HEK293 (cell line): ENCODE results near the gene ESPL1.

Experiments used
- EGR2 ChIP-seq: fragments of 450-650 bp; formaldehyde crosslinking; IDR thresholded peaks from 2 replicates; pipeline ENCODE4 v1.5.1; 2016; ENCODE audit warnings: low read depth, missing biosample characterization, missing genetic modification characterization
- HOXC10 ChIP-seq: sonication (generic); formaldehyde crosslinking; IDR thresholded peaks from 2 replicates; pipeline ENCODE4 v1.8.1; 2023; ENCODE audit warnings: mild to moderate bottlenecking, missing genetic modification reagents
- KLF10 ChIP-seq: fragments of 450-650 bp; IDR thresholded peaks from 2 replicates; pipeline ENCODE4 v1.5.1; 2018; ENCODE audit warnings: missing biosample characterization, mild to moderate bottlenecking, missing genetic modification characterization
- KLF17 ChIP-seq: fragments of 450-650 bp; formaldehyde crosslinking; IDR thresholded peaks from 2 replicates; pipeline ENCODE4 v1.5.1; 2016; ENCODE audit warnings: missing biosample characterization, missing genetic modification characterization
- PATZ1 ChIP-seq: fragments of 450-650 bp; formaldehyde crosslinking; IDR thresholded peaks from 2 replicates; pipeline ENCODE4 v1.5.1; 2016; ENCODE audit warnings: missing biosample characterization, missing genetic modification characterization
- PRDM6 ChIP-seq: fragments of 450-650 bp; formaldehyde crosslinking; IDR thresholded peaks from 2 replicates; pipeline ENCODE4 v1.5.1; 2017; ENCODE audit warnings: missing biosample characterization, missing genetic modification characterization
- REPIN1 ChIP-seq: fragments of 450-650 bp; formaldehyde crosslinking; IDR thresholded peaks from 2 replicates; pipeline ENCODE4 v1.5.1; 2017; ENCODE audit warnings: missing biosample characterization, missing genetic modification characterization, low read depth
- YY1 ChIP-seq: fragments of 450-650 bp; formaldehyde crosslinking; IDR thresholded peaks from 2 replicates; pipeline ENCODE4 v1.5.1; 2018; ENCODE audit warnings: missing biosample characterization, missing genetic modification characterization
- ZBTB21 ChIP-seq: fragments of 450-650 bp; formaldehyde crosslinking; IDR thresholded peaks from 2 replicates; pipeline ENCODE4 v1.5.1; 2017; ENCODE audit warnings: missing biosample characterization, missing genetic modification characterization
- ZFP3 ChIP-seq: fragments of 450-650 bp; formaldehyde crosslinking; IDR thresholded peaks from 2 replicates; pipeline ENCODE4 v1.5.1; 2016; ENCODE audit warnings: low read depth, missing biosample characterization, missing genetic modification characterization
- ZNF10 ChIP-seq: fragments of 450-650 bp; formaldehyde crosslinking; IDR thresholded peaks from 2 replicates; pipeline ENCODE4 v1.5.1; 2017; ENCODE audit warnings: missing biosample characterization, missing genetic modification characterization
- ZNF48 ChIP-seq: fragments of 450-650 bp; formaldehyde crosslinking; IDR thresholded peaks from 2 replicates; pipeline ENCODE4 v1.5.1; 2016; ENCODE audit warnings: missing biosample characterization, missing genetic modification characterization
- ZNF518A ChIP-seq: fragments of 450-650 bp; formaldehyde crosslinking; conservative IDR thresholded peaks from 2 replicates; pipeline ENCODE4 v1.5.1; 2016; ENCODE audit warnings: low read depth, missing biosample characterization, missing genetic modification characterization
- ZNF555 ChIP-seq: fragments of 450-650 bp; formaldehyde crosslinking; conservative IDR thresholded peaks from 2 replicates; pipeline ENCODE4 v1.5.1; 2017; ENCODE audit warnings: missing biosample characterization, mild to moderate bottlenecking, missing genetic modification characterization, inconsistent platforms
- ZNF561 ChIP-seq: fragments of 450-650 bp; IDR thresholded peaks from 2 replicates; pipeline ENCODE4 v1.5.1; 2018; ENCODE audit warnings: missing biosample characterization, missing genetic modification characterization, borderline replicate concordance
- ZNF626 ChIP-seq: fragments of 450-650 bp; sonication (Bioruptor Pico); formaldehyde crosslinking; IDR thresholded peaks from 2 replicates; pipeline ENCODE4 v1.5.1; 2018; ENCODE audit warnings: missing biosample characterization, missing genetic modification characterization, inconsistent platforms
- ZNF654 ChIP-seq: fragments of 450-650 bp; formaldehyde crosslinking; IDR thresholded peaks from 2 replicates; pipeline ENCODE4 v1.5.1; 2016; ENCODE audit warnings: low read depth, missing biosample characterization, missing genetic modification characterization
- ZNF664 ChIP-seq: fragments of 450-650 bp; formaldehyde crosslinking; IDR thresholded peaks from 2 replicates; pipeline ENCODE4 v1.5.1; 2016; ENCODE audit warnings: missing biosample characterization, missing genetic modification characterization
- ZNF704 ChIP-seq: fragments of 450-650 bp; formaldehyde crosslinking; IDR thresholded peaks from 2 replicates; pipeline ENCODE4 v1.5.1; 2016; ENCODE audit warnings: missing biosample characterization, missing genetic modification characterization
- ZNF843 ChIP-seq: fragments of 450-650 bp; formaldehyde crosslinking; IDR thresholded peaks from 2 replicates; pipeline ENCODE4 v1.5.1; 2016; ENCODE audit warnings: missing biosample characterization, missing genetic modification characterization
- TF ChIP-seq, protein P1 (sequence below): fragments of 450-650 bp; formaldehyde crosslinking; optimal IDR thresholded peaks from 2 replicates; pipeline ENCODE3; 2016; ENCODE audit warnings: missing biosample characterization, mild to moderate bottlenecking, missing genetic modification characterization
- TF ChIP-seq, protein P2 (sequence below): fragments of 450-650 bp; formaldehyde crosslinking; IDR thresholded peaks from 2 replicates; pipeline ENCODE4; 2016; ENCODE audit warnings: missing biosample characterization, missing genetic modification characterization

ESPL1 gene

DNA sequence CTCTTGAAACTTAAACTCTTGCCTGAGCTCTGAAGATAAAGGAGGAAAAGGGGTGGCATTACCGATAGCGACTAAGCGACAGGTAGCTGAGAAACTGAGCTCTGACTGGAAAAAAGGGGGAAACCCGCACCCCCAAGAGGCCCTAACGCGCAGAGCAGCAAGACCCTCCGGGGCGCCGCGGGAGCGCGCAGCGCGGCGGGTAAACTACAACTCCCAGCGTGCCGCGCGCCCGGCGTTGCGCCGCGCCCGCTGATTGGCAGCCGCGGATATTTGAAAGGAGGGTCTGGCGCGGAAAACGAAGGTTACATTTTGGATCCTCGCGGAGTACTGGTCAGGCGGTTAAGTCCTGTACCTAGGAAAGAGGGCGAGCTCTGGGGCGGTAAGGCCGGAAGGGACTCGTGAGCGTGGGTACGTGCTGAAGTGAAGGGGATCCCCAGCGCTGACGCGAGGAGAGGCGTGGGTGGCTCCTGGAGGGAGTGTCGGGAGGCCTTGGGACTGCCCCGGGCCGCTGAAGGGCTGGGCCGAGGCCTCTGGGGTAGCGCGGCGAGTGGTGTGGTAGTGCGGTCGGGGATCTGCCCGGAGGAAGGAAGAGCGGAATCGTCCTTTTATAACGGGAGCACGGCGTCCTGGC is at the start of gene ESPL1 (continued):
- TF ChIP-seq ZFP3 (tag by site-specific recombination) (no peak), ZNF843 (tag by site-specific recombination) (peak; percentile 74; the same call in 1 of the 2 replicates), YY1 (tag by site-specific recombination) (no peak), ZBTB21 (tag by site-specific recombination) (peak; percentile 36; the same call in 1 of the 2 replicates), ZNF626 (tag by site-specific recombination) (no peak), PRDM6 (tag by site-specific recombination) (no peak), ZNF10 (tag by site-specific recombination) (no peak; the same call in 1 of the 2 replicates), ZNF664 (tag by site-specific recombination) (no peak), PATZ1 (tag by site-specific recombination) (peak; percentile 61), HOXC10 (CRISPR knock-in tag) (no peak), EGR2 (tag by site-specific recombination) (peak; percentile 81), ZNF561 (no peak; the same call in 1 of the 2 replicates), KLF10 (tag by site-specific recombination) (peak; percentile 83), REPIN1 (tag by site-specific recombination) (no peak), KLF17 (peak; percentile 85), ZNF704 (no peak), ZNF518A (tag by site-specific recombination) (peak; percentile 15), ZNF48 (no peak), ZNF654 (tag by site-specific recombination) (no peak), ZNF555 (no peak)
- TF ChIP-seq, protein P1, sequence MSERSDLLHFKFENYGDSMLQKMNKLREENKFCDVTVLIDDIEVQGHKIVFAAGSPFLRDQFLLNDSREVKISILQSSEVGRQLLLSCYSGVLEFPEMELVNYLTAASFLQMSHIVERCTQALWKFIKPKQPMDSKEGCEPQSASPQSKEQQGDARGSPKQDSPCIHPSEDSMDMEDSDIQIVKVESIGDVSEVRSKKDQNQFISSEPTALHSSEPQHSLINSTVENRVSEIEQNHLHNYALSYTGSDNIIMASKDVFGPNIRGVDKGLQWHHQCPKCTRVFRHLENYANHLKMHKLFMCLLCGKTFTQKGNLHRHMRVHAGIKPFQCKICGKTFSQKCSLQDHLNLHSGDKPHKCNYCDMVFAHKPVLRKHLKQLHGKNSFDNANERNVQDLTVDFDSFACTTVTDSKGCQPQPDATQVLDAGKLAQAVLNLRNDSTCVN (tag by site-specific recombination), result peak; percentile 98
- TF ChIP-seq, protein P2, sequence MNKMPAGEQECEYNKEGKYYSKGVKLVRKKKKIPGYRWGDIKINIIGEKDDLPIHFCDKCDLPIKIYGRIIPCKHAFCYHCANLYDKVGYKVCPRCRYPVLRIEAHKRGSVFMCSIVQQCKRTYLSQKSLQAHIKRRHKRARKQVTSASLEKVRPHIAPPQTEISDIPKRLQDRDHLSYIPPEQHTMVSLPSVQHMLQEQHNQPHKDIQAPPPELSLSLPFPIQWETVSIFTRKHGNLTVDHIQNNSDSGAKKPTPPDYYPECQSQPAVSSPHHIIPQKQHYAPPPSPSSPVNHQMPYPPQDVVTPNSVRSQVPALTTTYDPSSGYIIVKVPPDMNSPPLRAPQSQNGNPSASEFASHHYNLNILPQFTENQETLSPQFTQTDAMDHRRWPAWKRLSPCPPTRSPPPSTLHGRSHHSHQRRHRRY, result no peak
